ENCODE data around the gene HSPA12B. TPM values are rescaled to one million over a fixed set of nuclear protein-coding genes. Genes with fewer than 3 reads are reported as not detected.

HSPA12B gene
- total and polyA plus RNA-seq, 2 of the 13 experiments (the other 11 are each of a cell fraction or from before 2014, with no cell fraction given) = 0.01 TPM; not detected in 1

GRCh38 chr20:3689978-3690377 lies 42.5 kb upstream of the HSPA12B start:
- 34% methylated on average over 11 of the region's 11 CpGs for WGBS (ENCODE audit: low lambda C conversion rate)
- POLR2A ChIA-PET = no interaction called here

More at GRCh38 chr20:3689978-3690377, 42.5 kb upstream of the HSPA12B start:
- Histone ChIP-seq H3K4me1 (ENCODE audit: insufficient read depth, low read length) (peaks cover 9% of the 10 kb centered on the region; the same call in 1 of the 2 replicates), H3K27ac (ENCODE audit: extremely low read length, insufficient read depth, low read length) (no peak overlapping the region), H4K20me1 (ENCODE audit: insufficient read depth, low read length) (no peaks in the 10 kb centered on the region; the same call in 1 of the 2 replicates), H3K36me3 (replicated peaks in 1 of 2; ENCODE audit: control insufficient read depth in 1 of 2, insufficient read depth in 2 of 2, low read length in 2 of 2) (no peaks in the 10 kb centered on the region), H3K79me2 (ENCODE audit: insufficient read depth, low read length) (no peaks in the 10 kb centered on the region), H3K9me3 (ENCODE audit: low read length) (no peaks in the 10 kb centered on the region), H3K9ac (ENCODE audit: insufficient read depth, low read depth, low read length) (no peak overlapping the region), H2AFZ (ENCODE audit: low read length) (no peak overlapping the region), H3K27me3 (ENCODE audit: control insufficient read depth in 1 of 2, insufficient read depth in 2 of 2, low read length in 2 of 2) (peaks cover 20 to 78% of the 10 kb centered on the region in 2 experiments), H3K4me3 (replicated peaks in 1 of 3; ENCODE audit: insufficient read depth in 1 of 3, low read depth in 2 of 3, low read length in 3 of 3) (no peak overlapping the region), H3K4me2 (ENCODE audit: low read depth, low read length) (no peak overlapping the region)
- in situ Hi-C loops (cut with HindIII; ENCODE audit: extremely low pct_ligation_motif_present, low pct_unique_long_range_greater_than_20kb) = no loop called here
- TF ChIP-seq TBL1XR1 (IDR thresholded peaks at IDR 0.05; ENCODE audit: borderline replicate concordance, low read length, partially characterized antibody) = no peak
- TF ChIP-seq, protein P1, sequence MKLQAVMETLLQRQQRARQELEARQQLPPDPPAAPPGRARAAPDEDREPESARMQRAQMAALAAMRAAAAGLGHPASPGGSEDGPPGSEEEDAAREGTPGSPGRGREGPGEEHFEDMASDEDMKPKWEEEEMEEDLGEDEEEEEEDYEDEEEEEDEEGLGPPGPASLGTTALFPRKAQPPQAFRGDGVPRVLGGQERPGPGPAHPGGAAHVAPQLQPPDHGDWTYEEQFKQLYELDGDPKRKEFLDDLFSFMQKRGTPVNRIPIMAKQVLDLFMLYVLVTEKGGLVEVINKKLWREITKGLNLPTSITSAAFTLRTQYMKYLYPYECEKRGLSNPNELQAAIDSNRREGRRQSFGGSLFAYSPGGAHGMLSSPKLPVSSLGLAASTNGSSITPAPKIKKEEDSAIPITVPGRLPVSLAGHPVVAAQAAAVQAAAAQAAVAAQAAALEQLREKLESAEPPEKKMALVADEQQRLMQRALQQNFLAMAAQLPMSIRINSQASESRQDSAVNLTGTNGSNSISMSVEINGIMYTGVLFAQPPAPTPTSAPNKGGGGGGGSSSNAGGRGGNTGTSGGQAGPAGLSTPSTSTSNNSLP (IDR thresholded peaks at IDR 0.05; ENCODE audit: low read depth, low read length) = no peak
- no peak for TF ChIP-seq PHF8 (CRISPR knock-in tag; IDR thresholded peaks at IDR 0.05)
- no peak for TF ChIP-seq ZNF510 (CRISPR knock-in tag; IDR thresholded peaks at IDR 0.05; ENCODE audit: low read depth)
- TF ChIP-seq RARA (CRISPR knock-in tag; IDR thresholded peaks at IDR 0.05) = no peak
- TF ChIP-seq KDM5A (IDR thresholded peaks at IDR 0.05; ENCODE audit: borderline replicate concordance, low read length) = no peak
- TF ChIP-seq MTERF4 (CRISPR knock-in tag; IDR thresholded peaks at IDR 0.05) = no peak
- no peak for TF ChIP-seq ZNF337 (CRISPR knock-in tag; IDR thresholded peaks at IDR 0.05; ENCODE audit: borderline replicate concordance, low read depth)
- no peak for TF ChIP-seq NCOA5 (CRISPR knock-in tag; IDR thresholded peaks at IDR 0.05)
- no peak for TF ChIP-seq BHLHE40 (IDR thresholded peaks at IDR 0.05; ENCODE audit: low read length)
- no peak for TF ChIP-seq ZBTB1 (CRISPR knock-in tag; IDR thresholded peaks at IDR 0.05; ENCODE audit: borderline replicate concordance)
- intact Hi-C loops (cut with micrococcal nuclease; ENCODE audit: unreplicated experiment) = no loop called here
- ATAC-seq = no peak
- no TSS peak for BruUV-seq (replicated peaks)
- DNase-seq (ENCODE audit: low spot score) = no peak
- CTCF ChIA-PET (ENCODE audit: low intra/inter-chr PET ratio, low total read pairs) = no interaction called here
- FAIRE-seq = no peak

Measured in HepG2 (cell line).